Measurements from ENCODE around the gene ELOVL4. TPM values are rescaled to one million over a fixed set of nuclear protein-coding genes. Genes with fewer than 3 reads are reported as not detected.

ELOVL4 gene
- total RNA-seq, 1 experiment from 2014 or later = 8.5 TPM

GRCh38 chr6:79947191-79948186 is at the start of gene ELOVL4 (continued):
- TF ChIP-seq USF2 (CRISPR knock-in tag; IDR thresholded peaks at IDR 0.05) = peak; percentile 97
- peak; percentile 92 for TF ChIP-seq ZNF232 (CRISPR knock-in tag; IDR thresholded peaks at IDR 0.05)
- TF ChIP-seq FOXK1 (CRISPR knock-in tag; IDR thresholded peaks at IDR 0.05) = no peak; the same call in none of the 2 replicates
- TF ChIP-seq SP1 (CRISPR knock-in tag; conservative IDR thresholded peaks at IDR 0.05) = peak; percentile 70
- no peak for TF ChIP-seq SOX15 (CRISPR knock-in tag; IDR thresholded peaks at IDR 0.05)
- TF ChIP-seq GTF2I (CRISPR knock-in tag; conservative IDR thresholded peaks at IDR 0.05) = no peak
- peak; percentile 85 for TF ChIP-seq TP53 (CRISPR knock-in tag; IDR thresholded peaks at IDR 0.05)
- TF ChIP-seq KAT7 (CRISPR knock-in tag; IDR thresholded peaks at IDR 0.05; ENCODE audit: borderline replicate concordance) = no peak
- TF ChIP-seq, protein P1, sequence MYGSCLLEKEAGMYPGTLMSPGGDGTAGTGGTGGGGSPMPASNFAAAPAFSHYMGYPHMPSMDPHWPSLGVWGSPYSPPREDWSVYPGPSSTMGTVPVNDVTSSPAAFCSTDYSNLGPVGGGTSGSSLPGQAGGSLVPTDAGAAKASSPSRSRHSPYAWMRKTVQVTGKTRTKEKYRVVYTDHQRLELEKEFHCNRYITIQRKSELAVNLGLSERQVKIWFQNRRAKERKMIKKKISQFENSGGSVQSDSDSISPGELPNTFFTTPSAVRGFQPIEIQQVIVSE (CRISPR knock-in tag; IDR thresholded peaks at IDR 0.05; ENCODE audit: borderline replicate concordance) = no peak
- TF ChIP-seq, protein P2, sequence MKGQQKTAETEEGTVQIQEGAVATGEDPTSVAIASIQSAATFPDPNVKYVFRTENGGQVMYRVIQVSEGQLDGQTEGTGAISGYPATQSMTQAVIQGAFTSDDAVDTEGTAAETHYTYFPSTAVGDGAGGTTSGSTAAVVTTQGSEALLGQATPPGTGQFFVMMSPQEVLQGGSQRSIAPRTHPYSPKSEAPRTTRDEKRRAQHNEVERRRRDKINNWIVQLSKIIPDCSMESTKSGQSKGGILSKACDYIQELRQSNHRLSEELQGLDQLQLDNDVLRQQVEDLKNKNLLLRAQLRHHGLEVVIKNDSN (CRISPR knock-in tag; IDR thresholded peaks at IDR 0.05) = peak; percentile 97
- no peak for TF ChIP-seq JUN (CRISPR knock-in tag; IDR thresholded peaks at IDR 0.05)
- TF ChIP-seq NR1H2 (CRISPR knock-in tag; IDR thresholded peaks at IDR 0.05) = no peak
- TF ChIP-seq, protein P3, sequence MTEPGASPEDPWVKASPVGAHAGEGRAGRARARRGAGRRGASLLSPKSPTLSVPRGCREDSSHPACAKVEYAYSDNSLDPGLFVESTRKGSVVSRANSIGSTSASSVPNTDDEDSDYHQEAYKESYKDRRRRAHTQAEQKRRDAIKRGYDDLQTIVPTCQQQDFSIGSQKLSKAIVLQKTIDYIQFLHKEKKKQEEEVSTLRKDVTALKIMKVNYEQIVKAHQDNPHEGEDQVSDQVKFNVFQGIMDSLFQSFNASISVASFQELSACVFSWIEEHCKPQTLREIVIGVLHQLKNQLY (CRISPR knock-in tag; IDR thresholded peaks at IDR 0.05) = no peak
- 0 out of 2 replicates have a peak, but pooled peaks have one; percentile 30 for TF ChIP-seq E2F5 (CRISPR knock-in tag; IDR thresholded peaks at IDR 0.05)
- no peak for TF ChIP-seq NFE2L1 (CRISPR knock-in tag; IDR thresholded peaks at IDR 0.05)
- no peak for TF ChIP-seq OVOL2 (CRISPR knock-in tag; IDR thresholded peaks at IDR 0.05; ENCODE audit: borderline replicate concordance)
- peak; percentile 84 for TF ChIP-seq TEAD1 (CRISPR knock-in tag; IDR thresholded peaks at IDR 0.05)
- no peak for TF ChIP-seq ZNF423 (CRISPR knock-in tag; IDR thresholded peaks at IDR 0.05)
- TF ChIP-seq, protein P4, sequence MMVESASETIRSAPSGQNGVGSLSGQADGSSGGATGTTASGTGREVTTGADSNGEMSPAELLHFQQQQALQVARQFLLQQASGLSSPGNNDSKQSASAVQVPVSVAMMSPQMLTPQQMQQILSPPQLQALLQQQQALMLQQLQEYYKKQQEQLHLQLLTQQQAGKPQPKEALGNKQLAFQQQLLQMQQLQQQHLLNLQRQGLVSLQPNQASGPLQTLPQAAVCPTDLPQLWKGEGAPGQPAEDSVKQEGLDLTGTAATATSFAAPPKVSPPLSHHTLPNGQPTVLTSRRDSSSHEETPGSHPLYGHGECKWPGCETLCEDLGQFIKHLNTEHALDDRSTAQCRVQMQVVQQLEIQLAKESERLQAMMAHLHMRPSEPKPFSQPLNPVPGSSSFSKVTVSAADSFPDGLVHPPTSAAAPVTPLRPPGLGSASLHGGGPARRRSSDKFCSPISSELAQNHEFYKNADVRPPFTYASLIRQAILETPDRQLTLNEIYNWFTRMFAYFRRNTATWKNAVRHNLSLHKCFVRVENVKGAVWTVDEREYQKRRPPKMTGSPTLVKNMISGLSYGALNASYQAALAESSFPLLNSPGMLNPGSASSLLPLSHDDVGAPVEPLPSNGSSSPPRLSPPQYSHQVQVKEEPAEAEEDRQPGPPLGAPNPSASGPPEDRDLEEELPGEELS (CRISPR knock-in tag; IDR thresholded peaks at IDR 0.05) = 0 out of 2 replicates have a peak, but pooled peaks have one; percentile 41

GRCh38 chr6:79993911-79994309 is 46.6 kb upstream of the ELOVL4 start:
- POLR2A ChIA-PET = no interaction called here
- TF ChIP-seq ZNF425 (CRISPR knock-in tag; conservative IDR thresholded peaks at IDR 0.05) (no peak), OVOL2 (CRISPR knock-in tag; IDR thresholded peaks at IDR 0.05; ENCODE audit: borderline replicate concordance) (no peak), SMAD4 (CRISPR knock-in tag; IDR thresholded peaks at IDR 0.05) (no peak), NR1H2 (CRISPR knock-in tag; IDR thresholded peaks at IDR 0.05) (no peak), NFATC4 (CRISPR knock-in tag; IDR thresholded peaks at IDR 0.05) (no peak), CREB1 (CRISPR knock-in tag; IDR thresholded peaks at IDR 0.05) (no peak), IRF2 (CRISPR knock-in tag; IDR thresholded peaks at IDR 0.05; ENCODE audit: borderline replicate concordance, low read depth) (no peak), ZNF671 (CRISPR knock-in tag; IDR thresholded peaks at IDR 0.05) (no peak), E2F4 (CRISPR knock-in tag; IDR thresholded peaks at IDR 0.05; ENCODE audit: borderline replicate concordance, low read depth) (no peak), ZNF232 (CRISPR knock-in tag; IDR thresholded peaks at IDR 0.05) (no peak), JUN (CRISPR knock-in tag; IDR thresholded peaks at IDR 0.05) (no peak), PRRX2 (CRISPR knock-in tag; IDR thresholded peaks at IDR 0.05) (no peak)

More at GRCh38 chr6:79993911-79994309, 46.6 kb upstream of the ELOVL4 start:
- Mint-ChIP-seq H3K27ac (peak overlapping the region; percentile 74), H3K9me3 (peaks cover 23% of the 10 kb centered on the region), H3K4me3 (no peak overlapping the region), H3K4me1 (peaks cover 27% of the 10 kb centered on the region), H3K27me3 (ENCODE audit: low read depth) (no peaks in the 10 kb centered on the region; the same call in 1 of the 2 replicates), H3K36me3 (peaks cover 15% of the 10 kb centered on the region)
- ATAC-seq (peak; percentile 65), DNase-seq (ENCODE audit: low spot score) (no peak)
- CTCF ChIA-PET = interaction anchor here (0.9 to 1.7 kb wide), 3 partner anchors 45 to 124 kb away, joined by 3 to 5 read pairs (median 4); no protein-coding TSS in a partner anchor

Measured in WTC11 (cell line).